ENCODE data around the gene RELB.

Gene RELB

DNA sequence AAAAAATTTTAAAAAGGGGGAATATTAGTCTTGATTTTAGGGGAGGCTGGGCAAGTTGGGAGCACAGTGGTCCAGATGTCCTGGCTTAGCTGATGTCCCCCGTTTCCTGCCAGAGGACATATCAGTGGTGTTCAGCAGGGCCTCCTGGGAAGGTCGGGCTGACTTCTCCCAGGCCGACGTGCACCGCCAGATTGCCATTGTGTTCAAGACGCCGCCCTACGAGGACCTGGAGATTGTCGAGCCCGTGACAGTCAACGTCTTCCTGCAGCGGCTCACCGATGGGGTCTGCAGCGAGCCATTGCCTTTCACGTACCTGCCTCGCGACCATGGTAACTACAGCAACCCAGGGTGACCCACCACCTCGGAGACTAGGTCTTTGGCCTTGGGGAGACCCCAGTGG is 31.2 kb downstream of the RELB start:
- TF ChIP-seq POLR2A (IDR thresholded peaks at IDR 0.05; ENCODE audit: low read depth, low read length), result no peak
- TF ChIP-seq POLR2AphosphoS5 (IDR thresholded peaks at IDR 0.05; ENCODE audit: low read depth, low read length), result no peak
- TF ChIP-seq TAF1 (IDR thresholded peaks at IDR 0.05; ENCODE audit: borderline replicate concordance, low read depth, low read length), result no peak
- FAIRE-seq (no peak), DNase-seq (ENCODE audit: insufficient read length) (no peak)

DNA sequence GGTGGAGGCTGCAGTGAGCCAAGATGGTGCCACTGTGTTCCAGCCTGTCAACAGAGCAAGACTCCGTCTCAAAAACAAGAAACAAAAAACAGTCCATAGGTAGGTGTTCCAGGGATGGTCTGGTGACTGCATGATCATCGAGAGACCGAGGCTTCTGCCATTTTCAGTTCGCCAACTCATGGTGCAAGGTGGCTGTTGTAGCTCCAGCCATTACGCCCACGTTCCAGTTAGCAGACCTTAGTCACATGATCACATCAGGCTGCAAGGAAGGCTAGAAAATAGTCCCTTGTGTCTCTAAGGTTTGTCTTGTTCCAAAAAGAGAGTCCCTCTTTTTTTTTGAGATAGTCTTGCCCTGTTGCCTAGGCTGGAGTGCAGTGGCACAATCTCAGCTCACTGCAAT is 34.5 kb downstream of the RELB start:
- DNase-seq (ENCODE audit: insufficient read length) (no peak), FAIRE-seq (no peak)
- TF ChIP-seq POLR2A (IDR thresholded peaks at IDR 0.05; ENCODE audit: low read depth, low read length) (no peak), TAF1 (IDR thresholded peaks at IDR 0.05; ENCODE audit: borderline replicate concordance, low read depth, low read length) (no peak), POLR2AphosphoS5 (IDR thresholded peaks at IDR 0.05; ENCODE audit: low read depth, low read length) (no peak)

DNA sequence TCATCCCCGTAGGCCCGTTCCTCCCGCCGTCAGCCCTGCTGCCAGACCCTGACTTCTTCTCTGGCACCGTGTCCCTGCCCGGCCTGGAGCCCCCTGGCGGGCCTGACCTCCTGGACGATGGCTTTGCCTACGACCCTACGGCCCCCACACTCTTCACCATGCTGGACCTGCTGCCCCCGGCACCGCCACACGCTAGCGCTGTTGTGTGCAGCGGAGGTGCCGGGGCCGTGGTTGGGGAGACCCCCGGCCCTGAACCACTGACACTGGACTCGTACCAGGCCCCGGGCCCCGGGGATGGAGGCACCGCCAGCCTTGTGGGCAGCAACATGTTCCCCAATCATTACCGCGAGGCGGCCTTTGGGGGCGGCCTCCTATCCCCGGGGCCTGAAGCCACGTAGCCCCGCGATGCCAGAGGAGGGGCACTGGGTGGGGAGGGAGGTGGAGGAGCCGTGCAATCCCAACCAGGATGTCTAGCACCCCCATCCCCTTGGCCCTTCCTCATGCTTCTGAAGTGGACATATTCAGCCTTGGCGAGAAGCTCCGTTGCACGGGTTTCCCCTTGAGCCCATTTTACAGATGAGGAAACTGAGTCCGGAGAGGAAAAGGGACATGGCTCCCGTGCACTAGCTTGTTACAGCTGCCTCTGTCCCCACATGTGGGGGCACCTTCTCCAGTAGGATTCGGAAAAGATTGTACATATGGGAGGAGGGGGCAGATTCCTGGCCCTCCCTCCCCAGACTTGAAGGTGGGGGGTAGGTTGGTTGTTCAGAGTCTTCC is 36.3 kb downstream of the RELB start:
- no peak for DNase-seq (ENCODE audit: insufficient read length)
- no peak for FAIRE-seq
- TF ChIP-seq POLR2A (IDR thresholded peaks at IDR 0.05; ENCODE audit: low read depth, low read length) (no peak), TAF1 (IDR thresholded peaks at IDR 0.05; ENCODE audit: borderline replicate concordance, low read depth, low read length) (no peak), POLR2AphosphoS5 (IDR thresholded peaks at IDR 0.05; ENCODE audit: low read depth, low read length) (no peak)

DNA sequence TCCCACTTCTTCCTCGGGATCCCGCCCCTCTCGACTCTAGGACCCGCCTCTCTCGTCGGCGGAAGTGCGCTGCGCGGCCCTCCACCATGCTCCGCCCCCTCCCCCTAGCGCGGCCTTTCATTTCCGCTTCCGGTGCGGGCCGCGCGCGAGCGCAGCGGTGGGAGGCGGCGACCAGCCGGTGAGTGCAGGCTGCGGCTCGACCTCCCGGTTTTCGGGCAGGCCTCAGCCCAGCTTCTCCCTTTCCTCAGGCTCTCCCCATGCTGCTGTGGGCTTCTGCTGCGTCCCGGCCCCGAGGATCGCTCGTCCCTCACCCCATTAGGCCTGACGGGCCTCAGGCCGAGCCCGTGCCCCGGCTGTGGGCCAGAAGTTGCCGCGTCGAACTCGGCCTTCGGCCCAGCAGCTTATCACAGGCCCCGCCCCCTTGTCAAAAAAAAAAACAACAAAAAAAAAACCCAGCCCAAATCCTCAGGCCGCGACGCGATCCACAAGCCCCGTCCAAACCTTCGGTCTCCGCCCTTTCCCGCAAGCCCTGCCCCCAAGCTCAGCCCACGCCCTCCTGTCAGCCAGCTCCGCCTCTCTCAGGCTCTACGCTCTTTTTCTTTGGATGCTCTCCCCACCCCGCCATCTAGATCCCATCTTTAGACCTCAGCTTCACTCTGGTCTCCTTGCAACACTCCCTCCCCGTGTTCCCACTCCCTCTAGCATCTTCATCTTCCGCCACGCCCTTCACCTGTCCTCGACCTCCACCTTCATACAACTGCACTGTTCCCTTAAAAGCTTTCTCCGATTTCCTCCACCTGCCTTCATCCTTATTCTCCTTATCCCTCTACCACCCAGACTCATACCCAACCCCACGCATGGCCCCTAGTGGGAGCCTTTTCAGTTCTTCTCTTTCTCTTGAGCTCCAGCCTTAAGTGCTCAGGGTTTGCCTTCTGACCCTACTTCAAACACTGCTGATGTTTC is 37.9 kb downstream of the RELB start, which contains the start of gene CLASRP:
TSS of gene CLASRP (plus strand) at position 115 of the 963 bp plus-strand sequence. CDS start 1,168 bp downstream, outside the sequence.
- FAIRE-seq (peak; percentile 87), DNase-seq (ENCODE audit: insufficient read length) (peak; percentile 87)
- TF ChIP-seq TAF1 (IDR thresholded peaks at IDR 0.05; ENCODE audit: borderline replicate concordance, low read depth, low read length), result peak; percentile 87
- peak; percentile 97 for TF ChIP-seq POLR2A (IDR thresholded peaks at IDR 0.05; ENCODE audit: low read depth, low read length)
- TF ChIP-seq POLR2AphosphoS5 (IDR thresholded peaks at IDR 0.05; ENCODE audit: low read depth, low read length), result peak; percentile 94

DNA sequence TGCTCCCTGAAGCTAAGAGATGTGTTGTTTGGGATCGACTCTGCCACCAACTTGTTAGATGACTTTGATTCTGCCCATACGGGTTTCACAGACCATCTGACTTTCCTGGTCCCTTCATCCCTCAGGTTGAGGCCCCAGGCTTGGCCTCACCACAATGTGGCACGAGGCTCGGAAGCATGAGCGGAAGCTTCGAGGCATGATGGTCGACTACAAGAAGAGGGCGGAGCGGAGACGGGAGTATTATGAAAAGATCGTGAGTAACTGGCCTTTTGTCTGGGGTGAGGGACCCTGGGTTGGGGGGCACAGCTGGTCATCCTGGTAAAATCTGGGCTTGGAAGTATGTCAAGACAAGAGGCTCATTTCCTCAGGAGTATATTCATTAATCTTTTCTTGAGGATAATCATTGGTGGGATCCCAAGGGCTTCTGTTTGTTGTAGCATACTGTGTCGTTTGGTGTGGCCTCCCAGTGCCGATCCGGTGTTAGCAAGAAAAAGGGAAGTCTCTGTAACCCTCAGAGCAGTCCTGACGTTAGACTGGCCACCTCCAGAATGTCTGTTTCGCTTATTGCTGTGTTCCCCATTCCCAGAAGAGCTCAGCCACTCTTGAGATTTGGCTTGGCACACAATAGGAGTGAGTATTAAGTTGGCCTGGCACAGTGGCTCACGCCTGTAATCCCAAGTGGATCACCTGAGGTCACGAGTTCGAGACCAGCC is 39.0 kb downstream of the RELB start:
- TF ChIP-seq POLR2AphosphoS5 (IDR thresholded peaks at IDR 0.05; ENCODE audit: low read depth, low read length), result no peak
- no peak for TF ChIP-seq TAF1 (IDR thresholded peaks at IDR 0.05; ENCODE audit: borderline replicate concordance, low read depth, low read length)
- no peak for TF ChIP-seq POLR2A (IDR thresholded peaks at IDR 0.05; ENCODE audit: low read depth, low read length)
- no peak for FAIRE-seq
- DNase-seq (ENCODE audit: insufficient read length), result no peak

DNA sequence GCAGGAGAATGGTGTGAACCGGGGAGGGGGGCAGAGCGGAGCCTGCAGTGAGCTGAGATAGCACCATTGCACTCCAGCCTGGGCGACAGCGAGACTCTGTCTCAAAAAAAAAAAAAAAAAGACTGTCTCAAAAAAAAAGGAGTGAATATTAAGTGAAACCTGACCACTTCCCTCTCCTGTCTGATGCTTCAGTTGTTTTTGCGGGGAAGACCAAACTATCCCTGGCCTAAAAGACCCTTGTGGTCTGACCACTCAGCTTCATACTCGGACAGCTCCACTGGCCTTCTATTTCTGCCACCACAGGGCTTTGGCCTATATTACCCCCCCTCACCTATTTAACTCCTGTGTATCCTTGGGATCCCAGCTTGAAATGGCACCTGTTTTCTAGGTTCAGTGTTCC is 39.9 kb downstream of the RELB start:
- FAIRE-seq (no peak), DNase-seq (ENCODE audit: insufficient read length) (no peak)
- TF ChIP-seq POLR2A (IDR thresholded peaks at IDR 0.05; ENCODE audit: low read depth, low read length), result no peak
- TF ChIP-seq TAF1 (IDR thresholded peaks at IDR 0.05; ENCODE audit: borderline replicate concordance, low read depth, low read length), result no peak
- TF ChIP-seq POLR2AphosphoS5 (IDR thresholded peaks at IDR 0.05; ENCODE audit: low read depth, low read length), result no peak

DNA sequence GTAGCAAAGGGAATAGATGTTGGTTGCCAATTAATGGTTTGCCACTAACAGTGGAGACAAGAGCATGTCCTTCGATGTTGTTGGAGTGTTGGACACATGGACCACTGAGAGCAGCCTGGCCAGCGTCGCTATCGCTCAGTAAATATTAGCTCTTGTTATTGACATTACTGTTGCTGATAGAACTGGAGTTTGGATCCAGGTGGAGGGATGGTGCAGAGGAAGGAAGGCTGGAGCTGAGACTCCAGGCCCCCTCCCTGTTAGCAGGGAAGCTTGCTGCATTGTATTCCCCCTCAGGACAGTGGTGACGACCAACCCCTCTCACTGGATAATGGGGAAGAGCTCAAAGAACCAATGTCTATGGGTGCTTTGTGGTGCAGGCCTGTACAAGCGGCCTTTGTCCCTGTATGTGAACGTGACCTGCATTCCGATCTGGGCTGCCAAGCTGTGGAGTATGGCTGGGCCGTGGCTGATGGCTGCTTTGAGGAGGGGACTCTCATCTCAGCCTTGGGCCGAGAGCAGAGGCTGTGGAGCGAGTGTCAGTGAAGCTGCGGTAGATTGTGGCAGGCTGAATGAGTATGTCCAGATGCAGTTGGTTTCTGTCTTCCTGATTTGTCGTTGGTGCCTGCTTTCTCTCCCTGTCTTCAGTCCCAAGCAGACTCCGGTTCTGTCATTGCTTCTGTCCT is 44.5 kb downstream of the RELB start:
- no peak for FAIRE-seq
- DNase-seq (ENCODE audit: insufficient read length), result no peak
- no peak for TF ChIP-seq TAF1 (IDR thresholded peaks at IDR 0.05; ENCODE audit: borderline replicate concordance, low read depth, low read length)
- TF ChIP-seq POLR2AphosphoS5 (IDR thresholded peaks at IDR 0.05; ENCODE audit: low read depth, low read length), result 0 out of 2 replicates have a peak, but pooled peaks have one; percentile 20

DNA sequence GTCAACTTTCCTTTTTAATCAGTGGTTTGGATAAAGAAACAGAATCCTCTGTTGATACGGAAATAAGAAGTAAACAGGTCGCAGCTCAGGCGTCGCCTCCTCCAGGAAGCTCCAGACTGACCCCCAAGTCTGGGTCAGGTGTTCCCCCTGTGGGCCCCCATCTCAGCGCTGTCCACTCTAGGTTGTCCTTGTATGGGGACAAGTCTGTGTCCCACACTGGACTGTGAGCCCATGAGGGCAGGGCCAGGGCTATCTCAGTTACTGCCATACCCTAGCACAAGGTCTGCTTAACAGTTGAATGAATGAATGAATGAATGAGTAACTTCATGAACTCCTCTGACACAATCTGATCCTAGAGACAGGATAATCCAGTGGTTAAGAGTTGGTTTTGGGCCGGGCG is 45.1 kb downstream of the RELB start:
- TF ChIP-seq POLR2AphosphoS5 (IDR thresholded peaks at IDR 0.05; ENCODE audit: low read depth, low read length), result no peak
- TF ChIP-seq TAF1 (IDR thresholded peaks at IDR 0.05; ENCODE audit: borderline replicate concordance, low read depth, low read length), result no peak
- no peak for TF ChIP-seq POLR2A (IDR thresholded peaks at IDR 0.05; ENCODE audit: low read depth, low read length)
- DNase-seq (ENCODE audit: insufficient read length) (no peak), FAIRE-seq (no peak)

DNA sequence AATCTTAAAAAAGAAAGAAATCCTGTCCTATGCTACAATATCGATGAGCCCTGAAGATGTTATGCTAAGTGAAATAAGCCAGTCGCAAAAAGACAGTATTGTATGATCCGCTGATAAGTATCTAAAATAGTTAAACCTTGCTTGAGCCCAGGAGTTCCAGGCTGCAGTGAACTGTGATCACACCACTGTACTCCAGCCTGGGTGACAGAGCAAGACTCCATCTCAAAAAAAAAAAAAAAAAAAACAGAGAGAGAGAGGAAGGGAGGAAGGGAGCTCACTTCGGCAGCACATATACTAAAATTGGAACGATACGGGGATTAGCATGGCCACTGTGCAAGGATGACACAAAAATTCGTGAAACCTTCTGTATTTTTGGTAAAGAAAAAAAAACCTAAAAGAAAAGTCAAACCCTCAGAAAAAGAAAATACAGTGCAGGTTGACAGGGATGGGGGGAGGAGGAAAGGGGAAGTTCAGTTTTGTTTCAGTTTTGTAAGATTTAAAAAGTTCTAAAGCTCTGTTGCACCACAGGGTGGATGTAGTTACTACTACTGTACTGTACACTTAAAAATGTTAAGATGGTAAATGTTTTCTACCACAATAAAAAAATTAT is 46.0 kb downstream of the RELB start:
- TF ChIP-seq POLR2A (IDR thresholded peaks at IDR 0.05; ENCODE audit: low read depth, low read length) (no peak), POLR2AphosphoS5 (IDR thresholded peaks at IDR 0.05; ENCODE audit: low read depth, low read length) (no peak), TAF1 (IDR thresholded peaks at IDR 0.05; ENCODE audit: borderline replicate concordance, low read depth, low read length) (no peak)
- FAIRE-seq, result peak; percentile 21
- no peak for DNase-seq (ENCODE audit: insufficient read length)

DNA sequence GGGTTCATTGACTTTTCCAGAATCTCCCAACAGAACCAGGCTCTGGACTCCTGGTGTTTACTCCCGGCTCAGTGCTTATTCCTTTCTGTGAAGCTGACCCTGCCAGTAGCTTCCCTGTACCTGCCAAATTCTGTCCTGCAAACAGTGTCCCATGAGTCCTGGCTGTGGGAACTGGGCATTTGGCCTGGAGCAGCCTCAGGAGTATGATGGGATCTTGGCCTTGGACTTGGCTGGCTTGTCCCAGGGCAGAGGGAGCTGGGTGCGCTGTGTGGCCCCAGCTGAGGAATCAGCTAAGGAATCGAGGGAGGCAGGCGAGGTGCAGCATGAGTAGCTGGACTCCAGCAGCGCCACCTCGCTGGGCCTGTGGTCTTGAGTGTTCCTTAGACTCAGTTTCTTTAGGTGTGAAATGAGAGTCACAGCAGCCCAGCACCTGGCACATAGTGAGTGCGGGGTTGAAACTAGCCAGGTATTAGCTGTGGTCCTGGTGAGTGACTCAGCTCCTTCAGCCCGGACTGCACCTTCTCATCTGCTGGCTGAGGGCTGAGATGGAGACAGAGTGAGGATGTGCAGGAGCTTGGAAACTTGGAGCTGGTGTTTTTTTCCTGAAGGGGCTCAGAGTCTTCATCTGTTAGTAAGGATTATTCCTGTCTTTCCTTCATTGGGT is 47.9 kb downstream of the RELB start:
- FAIRE-seq (no peak), DNase-seq (ENCODE audit: insufficient read length) (no peak)
- TF ChIP-seq TAF1 (IDR thresholded peaks at IDR 0.05; ENCODE audit: borderline replicate concordance, low read depth, low read length), result no peak
- TF ChIP-seq POLR2AphosphoS5 (IDR thresholded peaks at IDR 0.05; ENCODE audit: low read depth, low read length), result no peak
- TF ChIP-seq POLR2A (IDR thresholded peaks at IDR 0.05; ENCODE audit: low read depth, low read length), result no peak

Data from GM12892 (cell line).